NCI-H128 (cell line): ENCODE results near the gene ROR2.
"Not testable (repeated sequence)": the region's sequence is repeated elsewhere in the genome, so short reads cannot be mapped to it uniquely, and the experiment has no call there.

ENCODE experiments used
- DNase-seq: peaks from one replicate; lab custom pipeline; 2025; ENCODE audit not compliant: unreplicated experiment; lab: John Stamatoyannopoulos, UW

Gene ROR2

DNA sequence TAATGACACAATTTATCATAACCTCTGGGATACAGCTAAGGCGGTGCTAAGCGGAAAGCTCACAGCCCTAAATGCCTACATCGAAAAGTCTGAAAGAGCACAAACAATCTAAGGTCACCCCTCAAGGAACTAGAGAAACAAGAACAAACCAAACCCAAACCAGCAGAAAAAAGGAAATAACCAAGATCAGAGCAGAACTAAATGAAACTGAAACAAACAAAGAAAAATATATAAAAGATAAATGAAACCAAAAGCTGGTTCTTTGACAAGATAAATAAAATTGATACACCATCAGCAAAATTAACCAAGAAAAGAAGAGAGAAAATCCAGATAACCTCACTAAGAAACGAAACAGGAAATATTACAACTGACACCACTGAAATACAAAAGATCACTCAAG lies 409.5 kb downstream of the ROR2 start:
- DNase-seq: not testable (repeated sequence)

DNA sequence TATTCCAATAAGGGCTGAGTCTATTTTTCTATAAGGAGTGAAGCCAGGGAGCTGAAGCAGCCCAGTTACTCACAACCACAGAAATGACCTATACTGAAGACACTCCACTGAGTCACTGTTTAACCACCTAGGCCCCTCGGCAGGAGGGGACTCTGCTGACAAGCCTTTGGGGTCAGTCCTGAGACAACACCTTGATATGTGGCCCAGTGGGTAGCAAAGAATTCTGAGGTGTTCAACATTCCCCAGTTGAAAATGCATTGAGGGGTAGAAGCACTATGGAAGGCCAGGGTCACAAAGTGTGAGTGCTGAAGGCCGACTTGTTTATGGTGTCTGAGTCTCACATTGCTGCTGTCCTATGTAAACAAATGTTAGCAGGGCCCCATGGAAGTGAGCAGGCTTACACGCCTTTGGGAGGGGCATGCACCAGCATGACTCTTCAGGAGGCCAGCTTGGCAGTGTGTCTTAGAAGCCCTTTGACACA lies 413.8 kb downstream of the ROR2 start:
- no peak for DNase-seq

DNA sequence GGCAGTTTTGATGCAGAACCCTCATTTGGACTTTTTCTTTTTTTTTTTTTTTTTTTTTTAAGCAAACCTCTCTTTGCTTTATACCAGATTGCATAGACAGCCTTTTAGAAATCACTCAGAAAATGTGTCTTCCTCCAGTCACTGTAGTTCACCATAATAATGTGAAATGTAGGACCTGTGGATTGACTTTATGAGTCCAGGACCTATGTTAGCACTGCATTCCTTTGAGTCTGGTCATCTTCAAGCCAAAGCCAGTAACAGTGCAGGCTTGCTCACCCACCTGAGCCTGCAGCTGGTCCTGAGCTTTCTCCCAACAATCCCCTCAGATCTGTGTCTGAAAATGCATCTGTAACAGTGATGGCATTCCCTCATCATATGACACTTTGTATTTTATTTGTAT lies 415.7 kb downstream of the ROR2 start:
- DNase-seq: no peak

DNA sequence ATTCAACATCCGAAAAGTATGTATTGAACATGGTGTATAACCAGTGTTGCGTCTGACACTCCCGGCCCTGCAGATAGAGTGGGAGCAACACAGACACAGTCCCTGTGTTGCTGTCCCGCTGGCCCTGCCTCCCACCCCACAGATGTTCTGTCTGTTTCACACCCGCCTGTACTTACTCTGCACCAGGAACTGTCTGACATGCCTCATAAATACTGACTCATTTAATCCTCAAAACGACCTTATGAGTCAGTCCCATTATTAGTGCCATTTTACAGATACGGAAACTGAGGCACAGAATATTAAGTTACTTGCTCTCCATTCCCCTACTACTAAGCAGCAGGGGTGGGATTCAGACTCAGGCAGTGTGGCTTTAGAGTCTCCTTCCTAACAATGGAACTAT lies 416.6 kb downstream of the ROR2 start:
- no peak for DNase-seq

DNA sequence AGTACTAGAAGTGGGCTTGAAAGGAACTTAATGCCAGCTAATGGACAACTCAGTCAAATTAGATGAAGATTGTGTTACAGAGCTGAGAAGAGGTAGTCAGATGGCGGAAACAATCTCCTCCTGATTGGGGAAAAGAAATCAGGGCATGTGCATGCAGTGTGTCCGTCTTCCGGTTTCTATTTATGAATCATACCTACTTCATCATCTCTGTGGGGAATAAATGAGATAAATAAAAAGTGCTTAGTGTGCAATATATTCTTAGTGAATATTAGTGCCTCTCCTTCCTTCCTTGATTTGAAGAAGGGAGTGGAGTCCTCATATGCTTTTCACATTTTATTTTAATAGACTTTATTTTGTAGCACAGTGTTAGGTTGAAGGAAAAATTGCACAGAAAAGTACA lies 417.7 kb downstream of the ROR2 start:
- DNase-seq: no peak

DNA sequence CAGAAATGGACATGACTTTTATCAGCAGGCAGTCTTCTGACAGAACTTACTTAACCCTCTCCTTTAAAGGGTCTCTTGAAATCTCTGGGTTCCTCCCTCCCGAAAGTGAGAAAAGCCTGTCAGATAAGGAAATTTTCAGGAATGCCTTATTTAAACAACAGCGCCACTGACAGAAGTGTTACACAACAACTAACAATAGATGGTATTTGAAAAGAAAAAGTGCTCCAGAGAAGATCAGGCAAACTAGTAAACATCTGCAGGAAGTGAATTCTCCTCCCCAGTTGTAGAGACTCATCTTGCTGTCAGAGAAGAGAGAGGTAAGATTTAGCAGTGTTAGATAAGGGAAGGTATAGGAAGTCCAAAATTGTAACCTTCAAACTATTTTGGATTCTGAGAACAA lies 419.2 kb downstream of the ROR2 start:
- no peak for DNase-seq

DNA sequence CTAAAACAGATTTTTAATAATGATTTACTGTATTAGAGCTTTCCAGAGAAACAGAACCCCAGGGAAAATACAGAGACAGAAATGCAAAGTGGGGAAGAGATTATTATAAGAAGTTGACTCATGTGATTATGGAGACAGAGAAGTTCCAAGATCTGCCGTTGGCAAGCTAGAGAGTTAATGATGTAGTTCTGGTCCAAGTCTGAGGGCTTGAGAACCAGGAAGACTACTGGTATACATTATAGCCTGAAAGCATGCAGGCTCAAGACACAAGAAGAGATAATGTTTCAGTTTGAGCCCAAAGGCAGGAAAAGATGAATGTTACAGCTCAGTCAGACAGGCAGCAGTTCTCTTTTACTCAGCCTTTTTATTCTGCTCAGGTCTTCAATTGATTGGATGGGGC lies 427.5 kb downstream of the ROR2 start:
- no peak for DNase-seq

DNA sequence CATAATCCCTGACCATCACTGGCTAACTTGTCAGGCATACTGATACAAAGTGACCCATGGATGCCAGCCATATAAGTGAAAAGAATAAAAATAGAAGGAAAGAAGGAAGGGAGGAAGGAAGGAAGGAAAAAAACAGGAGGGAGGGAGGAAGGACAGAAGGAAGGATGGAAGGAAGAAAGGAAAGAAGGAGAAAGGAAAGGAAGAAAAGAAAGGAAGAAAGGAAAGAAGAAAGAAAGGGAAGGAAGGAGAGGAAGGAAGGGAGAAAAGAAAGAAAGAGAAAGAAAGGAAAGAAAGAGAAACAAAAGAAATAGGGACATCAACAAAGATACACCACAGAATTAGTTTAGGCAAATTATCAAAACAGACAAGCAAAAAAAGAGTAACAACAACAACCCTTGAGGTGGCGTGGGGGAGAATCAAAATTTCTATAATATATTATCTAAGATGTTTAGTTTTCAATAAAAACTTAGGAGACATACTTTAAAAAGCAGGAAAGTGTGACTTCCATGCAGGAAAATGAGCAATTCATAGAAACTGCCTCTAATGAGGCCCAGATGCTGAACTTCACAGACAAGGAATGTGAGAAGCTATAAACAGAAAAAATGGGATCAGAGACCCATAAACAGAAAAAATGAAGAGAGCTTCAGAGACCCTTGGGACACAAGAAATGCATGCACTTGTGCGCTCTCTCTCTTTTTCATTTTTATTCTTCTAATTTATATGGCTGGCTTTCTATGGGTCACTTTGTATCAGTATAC lies 430.3 kb downstream of the ROR2 start:
- DNase-seq: no peak

DNA sequence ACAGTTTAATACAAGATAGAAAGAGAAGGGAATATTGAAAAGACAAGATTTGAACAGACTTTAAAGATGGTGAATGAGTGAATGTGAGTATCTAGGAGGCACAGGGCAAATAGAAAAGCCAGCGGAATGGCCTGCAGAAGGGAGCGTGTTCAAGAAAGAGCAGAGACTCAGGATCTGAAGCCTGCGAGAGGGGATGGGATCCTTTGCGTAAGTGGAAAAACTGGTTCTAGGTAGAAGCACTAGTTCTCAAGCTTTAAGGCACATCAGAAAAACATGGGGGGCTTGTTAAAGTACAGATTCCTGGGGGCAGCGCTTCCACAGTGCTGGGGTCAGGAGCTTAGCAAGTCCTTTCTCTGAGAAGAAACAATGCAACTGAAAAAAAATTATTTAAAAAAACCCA lies 431.6 kb downstream of the ROR2 start:
- no peak for DNase-seq

DNA sequence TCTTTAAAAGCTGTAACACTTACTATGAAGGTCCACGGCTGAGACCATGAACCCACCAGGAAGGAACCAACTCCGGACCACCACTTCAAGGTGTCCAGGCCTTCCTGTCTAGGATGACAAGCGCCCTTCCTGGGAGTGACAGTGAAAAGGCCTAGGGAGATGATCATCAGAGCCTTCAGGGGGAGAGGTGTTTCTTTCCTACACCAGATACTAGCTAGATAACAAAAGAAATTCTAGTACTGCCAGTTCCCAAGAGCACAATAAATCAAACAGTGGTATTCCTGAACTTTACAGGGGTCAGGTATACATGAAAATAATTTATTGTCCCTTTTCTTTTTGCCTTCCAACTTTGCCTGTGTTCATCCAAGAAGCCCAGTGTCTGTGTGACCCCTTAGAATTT lies 432.2 kb downstream of the ROR2 start:
- DNase-seq: no peak

DNA sequence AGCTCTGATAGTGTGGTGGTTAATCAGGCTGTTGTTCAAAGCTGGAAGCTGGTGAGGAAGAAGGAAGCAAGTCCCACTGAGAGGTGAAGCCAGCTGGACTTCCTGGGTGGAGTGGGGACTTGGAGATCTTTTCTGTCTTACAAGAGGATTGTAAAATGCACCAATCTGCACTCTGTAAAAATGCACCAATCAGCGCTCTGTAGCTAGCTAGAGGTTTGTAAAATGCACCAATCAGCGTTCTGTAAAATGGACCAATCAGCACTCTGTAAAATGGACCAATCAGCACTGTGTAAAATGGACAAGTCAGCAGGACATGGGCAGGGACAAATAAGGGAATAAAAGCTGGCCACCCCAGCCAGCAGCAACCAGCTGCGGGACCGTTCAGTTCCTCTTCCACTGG lies 432.7 kb downstream of the ROR2 start:
- DNase-seq: not testable (repeated sequence)

DNA sequence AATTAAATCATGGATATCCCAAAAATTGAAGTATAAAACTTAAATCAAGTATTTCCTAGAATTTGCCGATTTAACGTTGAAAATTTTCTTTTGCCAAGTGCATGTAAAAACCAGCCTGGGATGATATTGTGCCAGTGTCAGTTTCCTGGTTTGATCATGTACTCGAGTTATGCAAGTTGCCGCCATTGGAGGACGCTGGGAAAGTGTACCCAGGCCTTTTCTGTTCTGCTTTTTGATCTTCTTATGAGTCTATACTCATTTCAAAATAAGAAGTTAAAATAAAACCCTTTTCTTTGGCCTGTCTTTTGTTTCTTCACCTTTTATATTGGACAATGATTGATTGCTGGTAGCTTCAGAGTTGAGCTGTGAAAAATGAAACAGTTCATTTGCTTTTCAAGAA lies 433.3 kb downstream of the ROR2 start:
- no peak for DNase-seq

DNA sequence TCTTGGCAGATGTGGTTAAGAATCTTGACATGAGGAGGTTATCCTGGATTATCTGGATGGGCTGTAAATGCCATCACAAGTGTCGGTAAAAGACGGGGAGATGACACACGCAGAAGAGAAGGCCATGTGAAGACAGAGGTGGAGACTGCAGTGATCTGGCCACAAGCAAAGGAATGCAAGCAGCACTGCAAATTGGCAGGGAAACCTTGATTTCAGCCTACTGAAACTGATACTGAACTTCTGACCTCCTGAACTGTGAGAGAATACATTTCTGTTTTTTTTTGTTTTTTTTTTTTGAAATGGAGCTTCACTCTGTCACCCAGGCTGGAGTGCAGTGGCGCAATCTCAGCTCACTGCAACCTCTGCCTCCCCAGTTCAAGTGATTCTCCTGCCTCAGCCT lies 433.9 kb downstream of the ROR2 start:
- DNase-seq: no peak

DNA sequence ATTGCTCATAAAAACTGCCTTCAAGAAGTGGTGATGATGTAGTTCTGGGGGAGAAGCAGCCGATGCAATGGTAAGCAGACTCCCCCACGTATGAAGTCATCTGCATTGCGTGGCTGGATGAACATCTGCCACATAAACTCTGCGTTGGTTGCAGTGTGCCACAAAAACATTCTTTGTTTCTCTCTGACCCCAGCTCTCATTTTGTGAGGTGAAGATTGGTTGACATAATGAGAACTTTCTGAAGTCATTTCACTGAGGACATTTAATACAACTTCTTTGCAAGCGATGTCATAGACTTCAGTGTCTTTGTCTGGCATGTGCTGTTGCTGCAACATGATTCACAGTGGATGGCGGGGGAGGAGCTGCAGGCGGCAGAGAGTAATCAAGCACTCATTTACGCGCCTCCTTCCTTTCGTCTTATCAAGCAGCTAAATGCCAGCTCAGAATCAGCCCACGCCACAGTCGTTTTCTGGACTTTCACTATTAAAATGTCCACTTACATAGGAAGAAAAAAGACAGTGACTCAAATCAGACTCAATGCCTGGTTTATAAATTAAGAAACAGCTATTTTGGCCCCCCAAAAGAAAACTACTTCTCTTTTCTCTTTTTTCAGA lies 434.8 kb downstream of the ROR2 start:
- no peak for DNase-seq
